ENCODE measurements around the gene TMA7B.

TMA7B gene

DNA sequence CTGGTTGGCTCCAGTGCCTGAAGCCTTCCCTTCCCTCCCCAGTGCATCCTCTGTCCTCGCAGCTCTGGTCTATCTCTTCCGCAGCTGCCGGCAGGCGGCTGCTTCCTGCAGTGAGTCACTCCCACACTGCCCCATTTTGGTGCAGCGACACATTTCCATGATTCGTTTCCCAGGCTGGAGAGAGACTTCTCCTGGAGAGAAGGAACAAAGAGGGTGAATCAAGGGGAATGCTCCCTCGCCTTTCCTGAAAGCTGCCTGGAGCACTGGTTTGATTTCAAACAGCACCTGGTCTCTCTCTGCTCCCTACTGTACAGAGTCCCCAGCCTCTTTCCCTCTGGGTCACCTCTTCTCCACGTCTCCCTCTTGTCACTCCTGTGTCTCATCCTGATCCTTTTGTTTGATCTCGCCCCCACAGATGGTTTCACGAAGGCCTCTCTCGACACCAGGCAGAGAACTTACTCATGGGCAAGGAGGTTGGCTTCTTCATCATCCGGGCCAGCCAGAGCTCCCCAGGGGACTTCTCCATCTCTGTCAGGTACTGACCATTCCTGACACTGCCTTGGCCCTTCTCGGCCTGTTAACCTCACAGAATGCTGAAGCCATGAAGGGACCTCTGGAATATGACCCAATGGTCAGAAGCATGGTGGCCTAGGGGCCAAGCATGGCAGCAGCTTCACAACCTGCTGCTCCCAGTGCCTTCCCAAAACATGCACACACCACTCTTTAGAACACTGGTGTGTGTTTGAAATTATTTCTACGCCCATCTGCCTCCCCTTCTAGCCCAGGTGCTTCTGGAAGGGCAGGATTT is at the start of gene TMA7B:
TMA7B (plus strand) TSS at position 758 of the 808 bp plus-strand sequence. CDS start 3,978 bp downstream, outside the sequence.
- no peak for DNase-seq (ENCODE audit: low read depth in 2 of 2)

DNA sequence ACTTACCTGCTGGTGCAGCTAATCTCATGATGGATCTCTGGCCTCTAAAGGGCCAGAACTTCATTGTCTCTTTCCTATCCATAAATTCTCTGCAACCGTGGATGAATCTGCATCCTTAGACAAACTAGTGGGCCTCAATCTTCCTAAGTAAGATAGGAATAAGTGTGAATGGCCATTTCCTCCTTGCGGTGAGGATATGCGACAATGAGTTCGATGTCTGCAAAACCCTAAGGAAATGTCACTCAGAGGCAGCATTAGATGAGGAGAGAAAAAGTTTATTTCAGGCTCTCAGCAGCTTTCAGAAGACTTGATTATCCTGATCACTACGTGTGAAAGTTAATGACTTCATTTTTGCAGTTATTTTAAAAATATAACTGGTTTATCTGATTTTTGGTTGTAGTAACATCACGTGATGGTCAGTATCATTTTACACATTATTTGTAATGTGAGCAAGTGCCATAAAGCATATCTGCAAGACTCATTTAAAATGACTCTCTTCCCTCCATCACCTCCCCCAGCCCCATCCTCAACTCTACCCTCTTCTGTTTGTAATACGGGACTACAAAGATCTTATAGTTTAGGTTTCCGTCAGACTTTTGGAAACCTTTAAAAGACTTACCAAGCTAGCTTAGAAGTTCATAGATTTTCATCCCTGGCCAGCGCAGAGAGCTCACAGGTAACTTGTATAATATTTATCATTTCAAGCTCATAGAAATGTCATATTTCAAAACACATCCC is 49.2 kb upstream of the TMA7B start:
- no peak for DNase-seq (ENCODE audit: low read depth in 2 of 2)

DNA sequence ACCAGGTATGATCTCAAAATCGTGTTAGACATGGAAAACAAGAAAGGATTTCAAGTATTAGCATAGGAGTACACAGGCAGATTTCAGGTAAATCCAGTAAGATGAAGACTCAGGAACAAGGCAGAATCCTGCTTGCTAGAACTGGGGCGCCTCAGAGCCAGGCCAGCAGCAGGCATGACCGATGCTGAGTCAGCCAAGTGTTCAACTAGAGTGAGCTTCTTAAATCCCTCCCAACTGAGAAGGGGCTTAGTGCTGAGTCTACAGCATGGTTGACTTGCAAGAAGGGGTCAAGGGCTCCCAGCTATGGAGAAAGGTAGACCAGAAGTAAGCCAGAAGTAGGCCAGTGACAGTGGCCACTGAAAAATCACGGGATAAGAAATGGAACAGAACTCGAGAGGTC is 46.9 kb upstream of the TMA7B start:
- no peak for DNase-seq (ENCODE audit: low read depth in 2 of 2)

DNA sequence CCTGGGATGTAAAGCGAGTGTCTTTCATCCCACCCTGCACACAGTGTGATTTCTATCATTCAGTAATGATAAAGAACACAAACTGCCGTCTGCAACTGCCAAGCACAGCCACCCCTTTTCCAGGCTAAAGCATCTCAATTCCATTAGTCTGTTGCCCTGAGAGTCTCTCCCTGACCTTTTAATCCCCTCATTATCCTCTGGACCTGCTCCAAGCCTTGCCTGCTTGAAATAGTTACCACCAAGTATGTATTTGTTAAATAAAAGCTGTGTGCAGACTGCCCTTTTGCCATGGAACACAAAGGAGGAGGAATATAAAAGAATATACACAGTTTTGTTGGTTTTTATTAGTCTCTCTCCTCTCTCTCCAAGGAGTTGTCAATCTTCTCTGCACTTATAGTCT is 46.3 kb upstream of the TMA7B start:
- DNase-seq (ENCODE audit: low read depth in 2 of 2), result no peak

DNA sequence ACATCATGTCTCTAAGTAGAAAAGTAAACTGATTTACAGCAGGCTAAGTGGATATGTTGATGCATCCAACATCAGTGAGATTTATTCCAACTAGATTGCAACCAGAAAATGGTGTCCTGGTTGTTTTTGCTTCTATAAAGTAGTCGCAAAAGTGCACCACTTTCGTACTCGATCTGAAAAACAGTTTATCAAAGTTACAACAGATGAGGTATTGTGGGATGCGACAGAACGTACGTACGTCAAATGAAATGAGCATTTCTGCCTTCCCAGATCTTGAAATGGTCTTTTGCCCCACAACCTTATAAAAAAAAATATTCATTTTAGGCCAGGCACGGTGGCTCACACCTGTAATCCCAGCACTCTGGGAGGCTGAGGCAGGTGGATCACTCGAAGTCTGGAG is 45.6 kb upstream of the TMA7B start:
- DNase-seq (ENCODE audit: low read depth in 2 of 2), result no peak

DNA sequence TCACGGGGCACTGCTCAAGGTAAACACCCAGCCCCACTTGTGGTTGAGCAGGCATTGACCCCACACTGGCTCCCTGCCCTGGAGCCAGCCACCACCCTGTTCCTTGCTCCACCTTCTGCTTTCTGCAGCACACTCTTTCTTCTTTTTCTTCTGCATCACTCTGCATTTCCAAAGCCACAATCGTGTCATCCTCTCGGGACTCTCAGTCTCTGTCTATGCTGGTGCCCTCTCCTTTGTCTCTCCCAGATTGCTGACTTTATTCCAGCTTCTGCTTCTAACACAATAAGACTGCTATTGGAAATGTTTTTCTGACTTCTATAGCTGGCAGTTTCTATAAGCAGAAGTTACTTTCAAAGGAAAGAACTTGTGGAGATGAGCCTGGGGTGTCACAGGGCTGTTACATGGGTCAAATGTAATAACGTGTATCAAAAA is 44.9 kb upstream of the TMA7B start:
- no peak for DNase-seq (ENCODE audit: low read depth in 2 of 2)

DNA sequence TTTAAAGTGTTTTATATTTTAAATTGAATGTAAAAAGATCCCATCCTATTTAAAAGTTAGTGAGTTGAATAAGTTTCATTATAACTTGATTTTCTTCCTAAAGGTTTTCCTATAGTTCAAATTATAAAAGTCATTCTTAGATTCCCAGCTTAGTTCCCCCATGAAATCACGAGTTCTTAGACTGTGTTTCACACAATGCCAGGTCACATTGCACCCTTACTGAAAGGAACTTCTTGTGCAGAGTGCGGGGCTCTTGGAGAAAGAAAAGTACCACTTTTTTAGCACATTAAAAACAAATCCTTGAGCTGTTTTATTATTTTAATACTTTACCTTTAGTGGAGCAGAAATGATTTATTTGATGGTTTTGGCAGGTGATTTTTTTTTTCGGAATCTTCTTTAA is 43.7 kb upstream of the TMA7B start:
- DNase-seq (ENCODE audit: low read depth in 2 of 2), result no peak

DNA sequence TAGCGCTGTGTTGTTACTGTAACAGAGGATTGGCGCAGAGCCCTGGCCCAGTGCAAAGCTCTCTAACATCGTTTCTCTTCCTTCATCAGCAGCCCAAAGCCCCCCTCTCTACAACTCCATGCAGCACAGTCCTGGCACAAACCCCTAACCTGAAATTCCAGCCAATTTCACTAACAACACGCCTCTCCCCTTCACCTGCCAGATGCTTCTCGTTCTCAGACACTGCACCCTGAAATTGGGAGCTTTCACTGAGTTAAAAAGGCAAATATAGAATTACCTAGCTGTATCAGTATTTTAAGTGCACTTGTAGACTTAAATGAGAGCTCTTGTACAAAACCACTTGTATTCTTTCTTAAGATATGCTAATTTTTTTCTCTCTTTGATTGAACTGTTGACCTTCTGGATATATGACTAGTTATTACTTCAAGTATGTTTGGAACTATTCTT is 43.0 kb upstream of the TMA7B start:
- DNase-seq (ENCODE audit: low read depth in 2 of 2), result no peak

DNA sequence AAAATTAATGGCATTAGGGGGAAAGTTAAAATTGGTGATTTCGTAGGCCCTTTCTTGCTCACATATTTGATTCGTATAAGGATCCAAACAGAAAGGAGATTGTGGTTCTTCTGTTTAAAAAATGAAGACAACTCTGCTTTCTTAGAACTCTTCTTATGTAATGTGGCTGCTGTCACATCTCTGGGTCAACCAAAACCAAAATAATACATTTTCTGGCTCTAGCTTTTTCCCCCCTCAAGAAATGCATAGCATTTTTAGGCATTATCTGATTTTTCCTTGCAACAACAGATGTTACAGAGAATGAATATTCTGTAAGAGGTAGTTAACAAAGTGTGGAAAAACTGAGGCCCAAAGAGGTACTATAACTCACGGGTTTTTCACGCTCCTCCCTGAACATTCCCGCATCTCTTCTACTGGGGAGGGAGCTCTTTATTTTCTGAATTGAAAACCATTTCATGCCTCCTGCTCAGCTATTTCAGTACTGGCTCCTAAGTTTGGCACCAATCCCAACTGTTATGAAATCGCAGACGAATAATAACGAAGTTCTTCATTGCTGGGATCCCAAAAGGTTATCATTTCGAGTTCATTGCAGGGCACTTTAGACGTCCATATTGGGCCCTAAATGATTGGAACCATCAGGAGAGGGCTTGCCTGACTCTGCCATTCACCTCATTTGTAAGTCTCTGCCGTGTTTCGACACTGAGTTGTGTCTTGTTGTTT is 42.3 kb upstream of the TMA7B start:
- DNase-seq (ENCODE audit: low read depth in 2 of 2), result no peak

DNA sequence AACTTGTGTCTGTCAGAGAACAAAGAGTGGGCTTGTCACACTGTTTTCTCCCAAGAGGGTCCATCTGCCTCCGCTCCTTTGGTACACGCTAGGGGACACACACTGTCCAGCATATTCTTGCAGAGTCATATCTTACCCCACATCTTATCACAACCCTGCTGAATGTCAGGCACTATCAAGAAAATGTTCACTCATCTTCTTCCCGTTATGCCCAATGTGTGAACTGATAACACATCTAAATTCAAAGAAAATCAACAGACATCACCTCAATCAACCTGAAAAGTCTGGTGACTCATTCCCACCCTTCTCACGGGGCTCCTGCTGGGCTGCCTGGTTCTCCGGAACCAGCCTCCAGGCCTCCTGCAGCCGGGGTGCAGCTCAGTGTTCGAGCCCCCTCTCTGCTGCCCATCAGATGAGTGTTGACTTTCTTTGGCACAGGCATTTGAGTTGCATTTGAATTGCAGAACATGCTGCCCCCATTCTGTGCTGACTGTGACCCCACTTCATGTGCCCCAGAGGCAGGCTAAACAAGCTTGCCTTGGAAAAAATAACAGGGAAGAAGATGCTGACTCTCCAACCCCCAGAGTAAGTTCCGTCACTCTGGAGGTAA is 40.0 kb upstream of the TMA7B start:
- peak in 1 of 2 donors; percentile 59 for DNase-seq (ENCODE audit: low read depth in 2 of 2)

DNA sequence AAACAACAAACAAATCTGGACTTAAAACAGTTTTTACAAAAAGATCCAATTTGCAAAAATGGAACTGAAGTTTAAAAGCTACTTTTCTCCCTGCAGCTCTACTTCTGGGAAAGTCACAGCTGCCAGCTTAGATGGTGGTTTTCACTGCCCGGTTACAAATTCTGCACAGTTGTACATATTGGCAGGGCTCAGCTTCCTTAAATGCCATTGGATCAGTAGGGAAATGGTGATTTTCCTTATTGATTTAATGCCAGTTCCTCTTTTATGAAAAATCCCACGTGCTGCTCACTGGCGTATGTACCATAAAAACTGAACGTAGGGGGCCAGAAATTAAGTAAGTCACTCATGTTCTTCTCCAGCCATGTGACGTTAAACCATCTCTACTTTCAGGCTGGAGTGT is 36.5 kb upstream of the TMA7B start:
- no peak for DNase-seq (ENCODE audit: low read depth in 2 of 2)

DNA sequence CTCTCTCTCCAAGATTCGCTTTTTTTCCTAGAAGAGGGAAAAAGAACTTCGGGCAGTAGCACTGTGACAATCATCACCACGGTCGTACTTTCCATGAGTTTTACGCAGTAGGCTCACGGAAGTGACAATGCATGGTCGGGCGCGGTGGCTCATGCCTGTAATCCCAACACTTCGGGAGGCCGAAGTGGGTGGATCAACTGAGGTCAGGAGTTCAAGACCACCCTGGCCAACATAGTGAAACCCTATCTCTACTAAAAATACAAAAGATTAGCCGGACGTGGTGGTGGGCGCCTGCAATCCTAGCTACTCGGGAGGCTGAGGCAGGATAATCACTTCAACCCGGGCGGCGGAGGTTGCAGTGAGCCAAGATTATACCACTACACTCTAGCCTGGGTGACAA is 35.9 kb upstream of the TMA7B start:
- DNase-seq (ENCODE audit: low read depth in 2 of 2), result no peak

DNA sequence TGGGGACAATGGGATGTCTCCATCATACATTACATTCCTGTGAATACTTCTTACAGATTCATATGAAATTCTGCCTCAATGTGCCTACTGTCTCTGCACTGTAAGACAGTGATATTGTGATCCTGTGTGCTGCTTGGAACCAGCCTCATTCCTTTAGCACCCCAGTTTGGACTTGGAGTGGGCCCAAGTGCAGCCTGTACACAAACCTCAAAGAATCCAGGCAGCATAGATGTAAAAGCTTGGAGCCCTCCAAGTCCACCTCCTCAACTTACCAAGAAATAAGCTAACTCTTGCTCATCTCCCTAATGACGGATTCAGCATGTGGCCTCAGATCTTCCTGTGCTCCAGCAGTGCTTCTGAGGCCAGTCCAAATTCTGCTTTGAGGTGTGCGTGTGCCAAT is 34.9 kb upstream of the TMA7B start:
- DNase-seq (ENCODE audit: low read depth in 2 of 2), result no peak

DNA sequence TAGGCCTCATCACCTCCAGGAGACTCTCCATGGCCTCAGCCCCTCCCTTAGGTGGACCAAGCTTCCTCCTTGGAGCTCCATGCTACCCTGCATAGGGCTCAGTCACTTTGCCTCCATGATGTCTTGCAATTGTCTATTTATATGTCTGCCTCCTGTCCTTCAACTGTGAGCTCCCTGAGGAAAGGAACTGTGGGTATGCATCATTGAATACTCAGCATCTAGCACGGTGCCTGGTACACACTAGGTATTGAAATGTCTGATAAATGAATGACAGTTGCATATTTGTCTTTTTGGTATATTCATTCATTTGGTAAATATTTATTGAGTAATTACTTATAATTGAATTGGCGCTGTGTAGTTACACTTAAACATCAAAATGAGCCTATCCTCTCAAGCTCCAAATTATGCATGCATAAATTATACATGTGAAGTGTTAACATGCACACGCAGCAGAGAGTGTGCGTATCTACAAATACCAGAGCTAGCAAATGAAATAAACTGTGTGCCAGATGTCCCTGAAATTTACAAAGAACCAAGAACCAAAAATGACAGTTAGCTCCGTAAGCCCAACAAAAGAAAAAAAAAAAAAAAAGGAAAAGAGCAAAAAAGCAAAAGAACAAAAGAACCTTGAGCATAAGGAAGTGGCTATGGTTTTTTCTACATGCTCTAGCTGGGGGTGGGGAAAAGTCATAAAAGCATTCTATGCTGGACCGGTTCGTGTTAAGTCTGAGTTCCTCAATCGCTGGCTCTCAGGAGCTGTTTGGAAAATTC is 34.1 kb upstream of the TMA7B start:
- no peak for DNase-seq (ENCODE audit: low read depth in 2 of 2)

DNA sequence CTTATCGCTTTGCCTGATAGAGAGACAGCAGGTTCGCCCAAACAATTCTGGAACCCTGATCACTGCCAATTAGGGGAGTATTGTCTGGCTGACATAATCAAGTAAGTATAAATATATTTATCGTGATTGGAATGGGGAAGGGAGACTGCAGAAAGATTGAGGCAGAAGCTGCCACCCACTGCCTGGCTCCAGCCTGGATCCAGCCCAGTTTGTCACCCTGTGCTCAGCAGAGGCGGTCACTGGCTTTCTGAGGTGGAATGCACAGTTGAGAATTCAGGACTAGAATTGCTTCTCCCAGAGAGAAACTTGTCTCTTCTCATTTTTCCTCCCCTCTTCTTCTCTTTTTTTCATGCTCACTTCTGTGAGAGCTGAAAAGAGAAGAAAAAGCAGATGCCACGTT is 33.4 kb upstream of the TMA7B start:
- no peak for DNase-seq (ENCODE audit: low read depth in 2 of 2)

DNA sequence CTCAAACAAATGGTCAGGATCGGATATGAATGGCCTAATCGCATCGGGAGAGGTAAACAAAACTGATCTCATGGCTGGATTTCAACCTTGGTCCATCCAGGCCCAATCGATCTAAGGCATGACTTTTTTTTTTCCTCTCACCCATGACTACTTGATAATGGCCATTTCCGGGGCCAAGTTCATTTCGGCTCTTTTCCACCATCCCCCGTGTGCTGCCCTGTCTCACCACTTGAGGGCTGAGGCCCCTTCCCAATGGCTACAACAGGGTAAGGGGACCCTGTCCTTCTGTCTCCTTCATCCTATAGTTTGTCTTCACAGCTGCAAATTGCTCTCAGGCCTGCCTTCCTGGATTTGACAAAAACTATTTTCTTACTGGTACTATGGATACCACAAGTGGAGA is 32.7 kb upstream of the TMA7B start:
- DNase-seq (ENCODE audit: low read depth in 2 of 2), result no peak

DNA sequence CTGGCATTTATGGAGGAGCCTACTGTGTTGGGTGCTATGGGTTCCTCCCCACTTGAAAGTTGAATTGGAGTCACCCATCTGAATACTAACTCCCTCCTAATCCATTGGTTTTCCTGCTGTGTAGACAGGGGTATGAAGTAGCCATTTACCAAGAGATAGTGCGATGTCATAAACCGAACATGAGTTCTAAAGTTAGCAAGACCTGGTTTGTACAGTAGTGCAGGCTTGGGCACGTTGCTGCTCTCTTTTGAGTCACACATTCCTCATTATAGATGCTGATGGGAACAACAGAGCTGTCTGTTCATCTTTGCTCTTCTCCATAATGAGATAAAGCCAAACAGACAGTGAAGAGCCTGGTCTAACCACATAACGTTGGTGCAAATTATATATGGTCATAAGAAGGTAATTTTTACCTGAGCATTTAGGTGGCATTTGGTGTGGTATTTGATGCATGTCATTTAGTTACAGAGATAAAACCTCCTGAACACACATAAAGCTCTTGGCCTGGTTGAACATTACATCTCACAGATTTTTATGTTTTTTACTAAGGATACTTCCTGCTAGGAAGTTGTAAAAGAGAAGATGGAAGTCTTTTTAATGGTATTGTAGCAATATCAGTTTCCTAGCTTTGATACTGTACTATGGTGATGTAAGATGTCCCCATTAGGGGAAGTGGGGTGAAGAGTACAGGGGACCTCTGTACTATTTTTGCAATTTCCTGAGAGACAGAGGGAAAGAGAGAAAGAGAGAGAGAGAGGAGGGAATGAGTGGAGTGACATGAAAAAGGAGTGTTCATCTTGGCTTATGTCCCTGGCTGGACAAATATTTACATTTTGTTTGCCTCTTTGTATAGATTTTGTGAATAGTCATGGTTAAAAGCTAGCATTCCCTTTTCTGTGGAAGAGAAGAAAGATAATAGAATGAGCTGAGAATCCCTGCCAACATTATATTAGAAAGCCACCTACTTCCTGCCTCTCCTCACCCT is 31.4 kb upstream of the TMA7B start:
- DNase-seq (ENCODE audit: low read depth in 2 of 2), result no peak

DNA sequence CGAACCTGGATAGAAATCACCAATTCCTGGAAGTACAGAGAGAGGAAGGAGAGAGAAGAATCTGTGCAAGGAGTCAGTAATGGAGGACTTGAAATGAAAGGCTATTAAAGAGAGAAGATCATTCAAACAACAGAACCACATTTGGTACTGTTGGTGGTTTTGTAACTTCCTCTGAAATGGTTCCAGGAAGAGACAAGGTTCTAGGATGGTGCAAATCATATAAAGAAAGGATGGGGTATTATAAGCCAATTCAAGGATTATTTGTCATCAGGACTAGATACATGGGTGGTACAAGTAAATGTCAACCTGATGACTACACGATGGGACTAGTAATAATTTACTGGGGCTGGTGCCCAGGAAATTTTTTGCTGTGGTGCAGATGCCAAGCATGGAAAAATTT is 28.9 kb upstream of the TMA7B start:
- DNase-seq (ENCODE audit: low read depth in 2 of 2), result no peak

DNA sequence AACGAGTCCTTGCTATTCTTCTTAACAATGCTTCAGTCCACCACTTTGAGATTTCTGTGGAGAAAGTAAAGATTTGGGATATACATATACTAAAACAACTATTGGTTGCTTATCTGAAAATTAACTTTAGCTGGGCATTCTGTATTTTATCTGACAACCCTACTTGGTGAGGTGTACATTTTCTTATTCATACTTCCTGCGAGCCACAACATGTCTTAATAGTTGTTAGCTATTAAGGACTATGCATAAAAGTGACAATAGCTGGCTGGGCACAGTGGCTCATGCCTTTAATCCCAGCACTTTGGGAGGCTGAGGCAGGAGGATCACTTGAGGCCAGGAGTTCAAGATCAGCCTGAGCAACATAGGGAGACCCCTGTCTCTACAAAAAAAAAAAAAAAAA is 28.0 kb upstream of the TMA7B start:
- DNase-seq (ENCODE audit: low read depth in 2 of 2), result no peak

Measured in stimulated activated CD8-positive, alpha-beta memory T cell treated with anti-CD3 and anti-CD28 coated beads, Interleukin-2, amount 100 ng/mL, for 48 hours (primary cell).